Renal pelvis (tissue), 4 donors: ENCODE results near the gene ATXN10. TPM values are rescaled to one million over a fixed set of nuclear protein-coding genes. Genes with fewer than 3 reads are reported as not detected.
A peak's percentile ranks its signal among the peaks of the same experiment; 100 is the strongest.

Experiments
- DNase-seq: peaks from one replicate; pipeline ENCODE4 v3.0.0-alpha.2; 2013
- polyA plus RNA-seq, 3 donors: library from polyadenylated mRNA; unstranded; fragments of 120-200 nt; gene quantifications; one replicate each; pipeline ENCODE4 v1.2.1, GENCODE V29; 2013; ENCODE audit not compliant: insufficient read length in 3 of 3

Gene ATXN10
- polyA plus RNA-seq, 3 donors, result 235 to 291 (median 278) TPM

DNA sequence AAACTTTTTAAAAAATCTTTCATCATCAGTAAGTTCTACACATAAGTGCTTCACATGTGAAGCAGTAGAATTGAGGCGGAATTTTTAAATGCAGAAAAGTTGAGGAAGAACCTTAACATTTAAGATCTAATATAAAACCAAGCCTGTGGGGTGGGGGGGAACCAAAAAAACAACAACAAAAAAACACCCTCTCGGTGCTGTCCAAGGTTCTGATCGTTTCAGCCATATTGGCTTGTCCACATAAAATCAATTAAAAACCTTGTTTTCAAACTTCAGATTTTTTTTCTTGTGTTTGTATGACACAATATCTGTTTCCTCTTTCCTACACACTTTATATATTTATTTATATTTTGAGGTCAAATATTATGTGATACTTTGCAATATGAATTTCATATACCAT, 175.3 kb downstream of the ATXN10 start:
- no peak for DNase-seq

- DNase-seq, result no peak
Observed at GRCh38 chr22:45848904-45849303, 177.3 kb downstream of the ATXN10 start.

DNA sequence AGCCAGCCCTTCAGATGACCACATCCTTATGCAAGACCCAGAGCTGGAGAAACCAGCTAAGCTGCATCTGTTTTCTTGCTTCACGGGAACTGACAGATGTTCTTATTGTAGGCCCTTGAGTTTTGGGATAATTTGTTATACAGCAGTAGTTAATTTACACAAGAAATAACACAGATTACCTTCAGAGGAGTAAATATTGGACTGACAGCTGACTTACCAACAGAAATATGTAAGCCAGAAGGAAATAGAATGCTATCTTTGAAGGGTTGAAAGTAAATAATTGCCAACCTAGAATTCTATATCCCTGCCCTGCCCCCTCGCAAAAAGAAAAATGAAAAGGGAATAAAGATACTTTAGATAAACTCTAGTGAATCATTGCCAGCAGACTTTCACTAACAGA, 181.2 kb downstream of the ATXN10 start:
- no peak for DNase-seq

GRCh38 chr22:45855961-45856360, 184.3 kb downstream of the ATXN10 start:
- DNase-seq, result no peak

DNA sequence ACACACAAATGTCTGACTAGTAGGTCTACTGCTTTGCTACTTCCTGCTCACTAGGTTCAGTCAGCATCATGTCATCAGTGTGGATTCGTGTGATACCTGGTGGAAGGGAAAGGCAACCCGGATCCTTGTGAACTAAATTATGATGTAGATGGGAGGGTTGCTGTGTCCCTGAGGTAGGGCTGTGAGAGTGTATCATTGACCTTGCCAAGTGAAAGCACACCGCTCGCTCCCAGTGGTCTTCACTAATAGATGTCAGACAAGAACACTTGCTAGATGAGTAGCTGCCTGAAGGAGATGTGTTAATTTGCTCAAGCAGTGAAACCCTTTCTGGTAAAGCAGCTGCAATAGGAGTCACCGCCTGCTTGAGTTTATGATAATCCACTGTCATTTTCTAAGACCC, 185.9 kb downstream of the ATXN10 start:
- DNase-seq, result no peak

GRCh38 chr22:45859231-45860161, 187.9 kb downstream of the ATXN10 start:
- DNase-seq, result no peak

DNA sequence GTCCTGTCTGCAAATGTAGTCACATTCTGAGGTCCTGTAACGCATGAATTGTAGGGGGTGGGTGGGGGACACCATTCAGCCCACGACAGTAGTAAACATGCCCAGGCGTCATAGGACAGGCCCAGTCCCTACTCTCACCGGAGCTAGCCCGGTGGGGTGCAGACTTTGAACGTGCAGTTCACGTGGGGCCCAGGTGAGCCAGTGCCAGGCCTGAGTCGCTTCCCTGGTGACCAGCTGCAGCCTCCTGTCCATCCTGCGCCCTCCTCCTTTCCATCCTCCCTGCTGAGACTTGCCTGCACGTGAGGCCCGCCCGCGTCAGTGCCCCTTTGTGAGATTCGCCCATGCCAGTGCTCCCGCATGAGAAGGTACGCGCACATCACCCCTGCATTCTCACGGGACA, 188.6 kb downstream of the ATXN10 start:
- DNase-seq, result no peak

DNA sequence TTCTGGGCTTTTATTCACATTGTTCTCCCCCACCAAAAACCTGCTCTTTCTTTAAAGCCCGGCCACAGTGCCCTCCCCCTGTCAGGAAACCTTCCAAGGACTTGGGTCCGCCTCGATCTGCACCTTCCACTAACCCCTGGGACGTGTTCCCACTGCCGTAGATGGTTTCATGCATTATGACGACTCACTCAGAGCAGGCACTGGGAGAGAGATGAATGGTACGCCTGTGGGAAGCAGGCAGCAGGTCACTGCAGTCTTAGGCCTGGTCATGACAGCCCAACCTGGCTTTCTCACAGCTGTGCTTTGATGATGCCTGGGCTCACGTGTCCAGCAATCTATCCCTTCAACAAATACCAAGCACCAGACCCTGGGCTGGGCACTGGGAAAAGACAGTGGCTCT, 189.6 kb downstream of the ATXN10 start:
- DNase-seq, result no peak

DNA sequence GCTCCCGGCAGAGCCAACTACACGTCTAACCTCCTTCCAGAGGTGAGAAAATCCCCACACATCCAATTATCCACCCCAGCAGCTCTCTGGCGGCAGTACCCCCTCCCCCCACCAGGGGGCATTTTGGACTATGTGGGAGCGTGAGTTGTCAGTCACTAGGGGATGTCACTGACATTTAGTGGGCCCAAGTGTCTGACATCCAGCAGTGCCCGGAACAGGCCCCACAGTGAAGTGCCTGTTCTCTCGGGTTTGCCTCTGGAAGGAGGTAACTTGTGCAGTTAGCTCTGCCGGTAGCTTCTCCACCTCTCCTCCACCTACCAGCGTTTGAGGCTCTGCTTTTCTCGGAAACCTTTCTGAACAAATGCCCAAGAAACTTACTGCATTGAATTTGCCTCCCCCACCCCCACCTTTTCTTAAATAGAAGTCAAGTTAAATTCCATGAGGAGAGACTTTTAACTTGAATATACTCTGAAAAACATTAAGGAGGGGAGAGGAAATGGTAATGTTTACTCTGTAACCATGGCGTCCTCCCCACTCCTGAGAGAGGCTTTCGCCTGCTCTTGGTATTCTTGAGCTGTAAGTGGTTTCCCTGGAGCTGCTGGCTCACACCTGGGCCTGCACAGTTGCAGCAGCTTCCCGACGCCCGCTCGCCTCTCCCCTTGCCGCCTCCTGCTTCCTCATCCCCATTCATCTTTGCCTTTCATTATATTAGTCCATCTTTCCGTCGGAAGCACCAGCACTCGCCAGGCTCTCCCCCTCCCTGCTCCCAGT, 192.5 kb downstream of the ATXN10 start:
- DNase-seq, result peak; percentile 58

DNA sequence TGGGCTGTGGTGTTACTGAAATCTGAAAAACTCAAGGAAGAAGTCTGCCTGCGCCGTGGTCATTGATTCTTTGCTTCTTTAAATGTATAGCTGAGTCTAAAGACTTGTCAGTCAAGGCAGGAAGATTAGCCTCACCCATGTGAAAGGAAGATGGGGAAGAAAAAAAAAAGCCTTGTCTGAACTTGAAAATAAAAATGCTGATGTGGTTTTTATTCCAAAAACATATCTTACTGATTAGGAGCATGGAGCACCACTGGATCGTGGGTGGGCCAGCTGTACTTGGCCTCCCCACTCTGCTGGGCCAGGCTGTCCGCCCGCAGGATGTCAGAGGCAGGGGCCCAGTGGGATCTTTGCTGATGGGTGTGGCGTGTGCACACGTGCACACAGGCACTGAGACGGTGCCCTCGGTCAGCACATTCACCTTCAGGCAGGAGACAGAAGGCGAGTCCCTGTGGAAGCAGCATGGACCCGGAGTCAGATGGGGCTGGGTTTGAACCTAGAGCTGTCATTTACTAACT, 193.4 kb downstream of the ATXN10 start:
- DNase-seq, result no peak

- no peak for DNase-seq
Observed at GRCh38 chr22:45865561-45866125, 194.0 kb downstream of the ATXN10 start.

DNA sequence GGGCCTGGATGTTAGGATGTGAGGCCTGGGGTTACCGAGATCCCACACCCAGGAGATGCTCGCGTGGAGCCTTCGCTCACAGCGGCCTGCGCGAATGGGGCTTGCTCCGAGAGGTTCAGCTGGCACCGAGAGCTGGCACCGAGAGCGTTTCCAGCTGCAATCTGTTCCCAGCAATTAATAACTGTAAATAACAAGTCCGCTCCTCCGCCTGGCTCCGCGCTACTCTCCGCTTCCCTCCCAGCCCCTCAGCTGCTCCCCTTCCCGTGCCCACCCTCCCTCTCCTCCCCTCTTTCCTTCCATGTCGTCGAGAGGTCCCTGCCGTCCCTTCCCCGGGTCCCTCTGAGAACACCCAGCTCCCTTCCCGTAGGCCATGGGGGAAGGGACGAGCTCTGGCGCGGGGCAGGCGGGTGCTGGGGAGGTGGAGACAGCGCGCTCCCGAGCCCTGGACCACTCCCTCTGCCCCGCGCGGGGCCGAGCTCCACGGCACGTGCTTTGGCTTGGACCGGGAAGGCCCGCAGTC, 194.6 kb downstream of the ATXN10 start:
- no peak for DNase-seq

- DNase-seq, result no peak
Observed at GRCh38 chr22:45866646-45867117, 195.0 kb downstream of the ATXN10 start.

- DNase-seq, result no peak
Observed at GRCh38 chr22:45867118-45867905, 195.7 kb downstream of the ATXN10 start.

DNA sequence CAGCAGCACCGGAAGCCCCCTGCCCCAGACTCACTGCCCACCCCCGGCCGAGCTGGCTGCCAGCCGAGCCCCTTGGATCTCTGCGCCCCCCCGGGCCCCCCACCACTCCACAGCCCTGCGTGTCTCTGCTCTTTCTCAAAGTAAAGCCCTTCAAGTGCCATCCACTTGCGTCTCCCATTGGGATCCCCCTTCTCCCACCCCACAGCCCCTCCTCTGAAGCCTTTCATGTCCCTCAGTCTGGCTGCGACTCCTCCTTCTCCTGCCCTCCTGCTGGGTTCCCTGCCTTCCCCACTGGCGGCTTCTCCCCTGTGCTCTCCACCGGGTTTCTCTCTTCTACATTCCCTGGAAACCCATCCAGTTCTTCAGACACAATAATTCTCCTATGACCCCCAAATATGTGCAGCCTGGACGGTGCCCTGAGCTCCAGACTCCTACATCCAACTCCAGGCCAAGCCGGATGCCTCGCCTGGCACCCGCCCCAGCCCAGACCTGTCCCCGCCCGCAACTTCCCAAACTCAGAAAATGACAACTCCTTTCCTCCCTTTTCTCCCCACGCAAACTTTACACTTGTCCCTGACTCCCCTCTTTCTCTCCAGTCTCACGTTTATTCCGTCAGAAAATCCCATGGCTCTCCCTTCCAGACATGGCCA, 196.4 kb downstream of the ATXN10 start:
- DNase-seq, result no peak

DNA sequence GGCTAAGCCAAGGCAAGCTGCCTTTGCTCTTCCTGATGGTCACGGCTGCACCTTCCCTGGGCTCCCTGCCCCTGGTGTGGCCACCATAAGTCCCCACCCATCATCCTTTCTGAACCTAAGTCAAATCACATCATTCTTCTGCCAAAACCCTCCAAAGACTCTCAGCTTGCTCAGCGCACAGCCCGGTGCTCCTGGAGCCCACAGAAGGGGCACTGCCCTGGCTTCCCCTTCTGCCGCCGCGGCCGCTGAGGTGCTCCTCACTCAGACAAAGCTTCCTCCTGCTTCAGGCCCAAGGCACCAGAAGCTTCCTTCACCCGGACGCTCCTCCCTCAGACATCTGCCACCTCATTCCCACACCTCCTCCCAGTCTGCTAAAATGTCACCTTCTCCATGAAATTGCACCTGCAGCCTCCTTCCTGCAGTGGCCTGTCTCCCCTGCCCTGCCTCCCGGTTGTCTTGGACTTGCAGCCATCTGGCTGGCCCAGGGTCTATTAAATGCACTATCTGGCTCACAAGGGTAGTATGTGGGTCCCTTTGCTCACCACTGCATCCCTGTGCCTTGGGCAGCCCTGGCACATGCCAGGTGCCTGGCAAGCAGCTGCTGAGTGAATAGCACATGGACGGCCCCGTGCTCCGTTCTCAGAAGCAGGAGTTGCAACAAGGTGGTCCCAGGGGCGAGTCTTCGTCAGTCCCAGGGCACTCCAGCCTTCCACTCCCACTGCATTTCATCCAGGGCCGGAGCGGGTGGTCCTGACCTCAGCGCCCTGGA, 197.1 kb downstream of the ATXN10 start:
- no peak for DNase-seq

GRCh38 chr22:45869340-45869847, 197.8 kb downstream of the ATXN10 start:
- no peak for DNase-seq

DNA sequence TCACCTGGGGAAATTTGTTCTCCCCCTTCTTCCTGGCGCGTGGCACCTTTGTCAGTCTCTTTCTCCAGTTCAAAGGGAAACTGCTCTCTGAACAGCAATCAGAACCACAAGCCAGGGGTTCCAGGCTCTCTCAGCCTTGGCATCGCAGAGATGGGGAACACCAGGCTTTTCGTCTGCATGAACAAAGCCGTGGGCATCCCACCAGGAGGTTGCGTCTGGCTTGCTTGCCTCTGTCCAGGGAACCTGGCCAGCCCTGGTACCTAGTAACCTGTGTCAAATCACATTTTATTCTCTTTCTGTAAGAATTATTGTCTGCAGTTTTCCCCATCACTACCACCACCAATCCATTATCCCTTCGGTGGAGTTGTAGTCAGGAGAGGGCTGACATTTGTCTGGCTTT, 198.4 kb downstream of the ATXN10 start:
- DNase-seq, result no peak

- no peak for DNase-seq
Observed at GRCh38 chr22:45871721-45872120, 200.1 kb downstream of the ATXN10 start.
